Thyroid gland (tissue), 4 donors: ENCODE data around the gene MAPK11. TPM values are rescaled to one million over a fixed set of nuclear protein-coding genes. Genes with fewer than 3 reads are reported as not detected.

Experiments used
- DNase-seq, 2 donors: peaks; one replicate each; pipeline ENCODE4 v3.0.0-alpha.2; 2019
- H3K27ac ChIP-seq, 3 donors: fragments of 200-600 bp; sonication (generic); 1 replicate in 2 of 3; 2 replicates in 1 of 3; pipeline ENCODE4 v1.5.1; 2016 to 2019; ENCODE audit warnings: mild to moderate bottlenecking in 1 of 3, moderate library complexity in 1 of 3
- H3K27me3 ChIP-seq: fragments of 200-600 bp; sonication (generic); one replicate; pipeline ENCODE4 v1.5.1; 2019
- H3K36me3 ChIP-seq, 2 donors: fragments of 200-600 bp; sonication (generic); one replicate each; pipeline ENCODE4 v1.5.1; 2016 to 2019
- H3K4me1 ChIP-seq, 2 donors: fragments of 200-600 bp; sonication (generic); one replicate each; pipeline ENCODE4 v1.5.1; 2017 to 2019
- H3K4me3 ChIP-seq, 3 donors: fragments of 200-600 bp; sonication (generic); replicated peaks in 1 of 3; 1 replicate in 2 of 3; 2 replicates in 1 of 3; pipeline ENCODE4 v1.5.1; 2016; ENCODE audit warnings: mild to moderate bottlenecking in 1 of 3
- H3K9me3 ChIP-seq: fragments of 200-600 bp; sonication (generic); one replicate; pipeline ENCODE4 v1.5.1; 2017
- CTCF ChIP-seq, 6 experiments: fragments of 200-600 bp in 3 of 6; fragments of 450-650 bp in 3 of 6; sonication (generic) in 3 of 6; IDR thresholded peaks; one replicate each; pipeline ENCODE4 v1.5.1; 2016 to 2019; ENCODE audit warnings: antibody characterized with exemption in 6 of 6, mild to moderate bottlenecking in 2 of 6, inconsistent platforms in 1 of 6, moderate library complexity in 1 of 6
- POLR2A ChIP-seq, 2 donors: fragments of 450-650 bp; IDR thresholded peaks; one replicate each; pipeline ENCODE4 v1.6.1; 2017; ENCODE audit warnings: antibody characterized with exemption in 2 of 2, mild to moderate bottlenecking in 2 of 2, moderate library complexity in 1 of 2
- WGBS, 2 donors: methylation state at CpG; one replicate each; pipeline ENCODE4 v1.1.5; 2017; 5-methylcytosine and 5-hydroxymethylcytosine counted together
- intact Hi-C: fragments of 100-400 bp; cut with DNase I; formaldehyde crosslinking; loops from one replicate; pipeline ENCODE4 v1.15.1; 2023
- total RNA-seq, 4 donors: library from RNA; depleted of rRNA; stranded (reverse); fragments of >200 nt; gene quantifications; one replicate each; pipeline ENCODE4 v1.2.3, GENCODE V29; 2016

MAPK11 gene
- total RNA-seq, 4 donors from 2014 or later: 2.8 to 4.7 (median 4.0) TPM

GRCh38 chr22:50298937-50299784 lies 29.0 kb upstream of the MAPK11 start:
- Histone ChIP-seq H3K4me3 (peak overlapping the region in 1 of 3 donors; percentile 9), H3K36me3 (peaks cover 0 to 3% of the 10 kb centered on the region in 2 donors), H3K27ac (peak overlapping the region; percentile 6 to 68 (median 51)), H3K27me3 (no peaks in the 10 kb centered on the region), H3K9me3 (no peaks in the 10 kb centered on the region), H3K4me1 (peaks cover 97 to 100% of the 10 kb centered on the region in 2 donors)
- TF ChIP-seq CTCF (IDR thresholded peaks at IDR 0.05) (no peak), POLR2A (IDR thresholded peaks at IDR 0.05) (no peak)
- peak in 1 of 2 donors; percentile 30 for DNase-seq
- intact Hi-C loops: no loop called here
- 69 to 77% methylated on average over 23 to 37 of the region's 59 CpGs for WGBS, 2 donors

- WGBS, 2 donors: 68 to 76% methylated on average over 4 of the region's 4 CpGs
- intact Hi-C loops: no loop called here
- Histone ChIP-seq H3K36me3 (no peaks in the 10 kb centered on the region), H3K9me3 (no peaks in the 10 kb centered on the region), H3K4me1 (peaks cover 97 to 100% of the 10 kb centered on the region in 2 donors), H3K27me3 (no peaks in the 10 kb centered on the region), H3K4me3 (no peak overlapping the region), H3K27ac (peak overlapping the region in 2 of 3 donors; percentile 51 to 68)
- no peak for DNase-seq
- TF ChIP-seq CTCF (IDR thresholded peaks at IDR 0.05) (no peak), POLR2A (IDR thresholded peaks at IDR 0.05) (no peak)
Observed at GRCh38 chr22:50298266-50298637, 28.1 kb upstream of the MAPK11 start.

- peak in 1 of 2 donors; percentile 54 for DNase-seq
- TF ChIP-seq POLR2A (IDR thresholded peaks at IDR 0.05): no peak
- TF ChIP-seq CTCF (IDR thresholded peaks at IDR 0.05): no peak
- H3K4me1 ChIP-seq: peaks cover 97 to 100% of the 10 kb centered on the region in 2 donors
- WGBS, 2 donors: 76 to 78% methylated on average over 13 to 14 of the region's 20 CpGs
- H3K27ac ChIP-seq: peak overlapping the region; percentile 35 to 68 (median 51)
- no peaks in the 10 kb centered on the region for H3K36me3 ChIP-seq
- no peaks in the 10 kb centered on the region for H3K9me3 ChIP-seq
- no peaks in the 10 kb centered on the region for H3K27me3 ChIP-seq
- H3K4me3 ChIP-seq: no peak overlapping the region
- intact Hi-C loops: no loop called here
Observed at GRCh38 chr22:50297510-50298265, 27.5 kb upstream of the MAPK11 start.

- no peaks in the 10 kb centered on the region for H3K36me3 ChIP-seq
- intact Hi-C loops: no loop called here
- no peak overlapping the region for H3K4me3 ChIP-seq
- peaks cover 96 to 99% of the 10 kb centered on the region in 2 donors for H3K4me1 ChIP-seq
- H3K9me3 ChIP-seq: no peaks in the 10 kb centered on the region
- no peaks in the 10 kb centered on the region for H3K27me3 ChIP-seq
- peak; percentile 70 to 79 for DNase-seq
- TF ChIP-seq CTCF (IDR thresholded peaks at IDR 0.05): no peak
- TF ChIP-seq POLR2A (IDR thresholded peaks at IDR 0.05): no peak
- 38 to 49% methylated on average over 13 to 17 of the region's 29 CpGs for WGBS, 2 donors
- H3K27ac ChIP-seq: peak overlapping the region; percentile 35 to 68 (median 51)
Observed at GRCh38 chr22:50296658-50297490, 26.7 kb upstream of the MAPK11 start.
